ENCODE results near the gene CDH23.

- no peak for TF ChIP-seq CTCF (IDR thresholded peaks at IDR 0.05; ENCODE audit: poor library complexity)
- TF ChIP-seq EZH2 (IDR thresholded peaks at IDR 0.05; ENCODE audit: borderline replicate concordance): no peak
- no peak for TF ChIP-seq EZH2phosphoT487 (IDR thresholded peaks at IDR 0.05; ENCODE audit: low read depth, severe bottlenecking, unreplicated experiment)
Measured at GRCh38 chr10:71367271-71367670, 29.4 kb upstream of the CDH23 start.
